Activated naive CD8-positive, alpha-beta T cell (primary cell): Measurements from ENCODE around the gene BYSL.

Source experiments
- H3K27ac Mint-ChIP-seq: one replicate; pipeline ENCODE4 v1.8.0; 2021; ENCODE audit warnings: mixed read lengths
- H3K27me3 Mint-ChIP-seq: one replicate; pipeline ENCODE4 v1.8.0; 2021; ENCODE audit warnings: mixed read lengths
- H3K36me3 Mint-ChIP-seq: one replicate; pipeline ENCODE4 v1.8.0; 2021; ENCODE audit warnings: mixed read lengths
- H3K4me1 Mint-ChIP-seq: one replicate; pipeline ENCODE4 v1.8.0; 2021; ENCODE audit warnings: low read depth, mixed read lengths
- H3K4me3 Mint-ChIP-seq: one replicate; pipeline ENCODE4 v1.8.0; 2021; ENCODE audit warnings: mild to moderate bottlenecking, mixed read lengths
- H3K9me3 Mint-ChIP-seq: one replicate; pipeline ENCODE4 v1.8.0; 2021; ENCODE audit warnings: low read depth, mixed read lengths

Gene BYSL

GRCh38 chr6:41920921-41921711, at the start of gene BYSL, which contains the start of gene MED20:
TSS of gene BYSL (plus strand) at chr6:41921499. CDS start at chr6:41921563, 64 bp downstream.
TSS of gene MED20 (minus strand) at chr6:41921139. CDS start at chr6:41921018, 121 bp downstream.
- Mint-ChIP-seq H3K4me3 (peak within 1 kb of the TSS; percentile 99), H3K36me3 (peaks cover 17% of the 10 kb centered on the region), H3K4me1 (peaks cover 49% of the 10 kb centered on the region), H3K27me3 (no peaks in the 10 kb centered on the region), H3K9me3 (no peaks in the 10 kb centered on the region), H3K27ac (peak within 1 kb of the TSS; percentile 100)

DNA sequence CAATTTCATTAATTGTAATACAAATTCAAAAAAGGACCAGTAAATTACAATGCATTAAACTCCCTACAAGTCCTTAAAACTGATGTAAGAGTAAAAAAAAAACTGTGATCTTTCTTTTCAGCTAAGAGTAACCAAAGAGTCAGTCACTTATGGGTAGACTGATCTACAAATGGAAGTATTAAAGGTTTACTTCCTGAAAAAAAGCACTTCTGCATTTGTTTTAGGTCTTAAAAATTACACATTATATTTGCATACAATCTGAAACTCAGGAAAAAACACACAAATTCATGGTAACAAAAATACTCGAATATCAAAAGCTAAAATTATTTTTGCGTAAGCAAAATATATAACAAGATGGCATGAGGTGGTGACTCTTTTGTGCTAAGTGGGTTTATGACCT, 49.6 kb upstream of the BYSL start:
- H3K27ac Mint-ChIP-seq, result no peak overlapping the region
- H3K4me1 Mint-ChIP-seq, result no peaks in the 10 kb centered on the region
- peaks cover 2% of the 10 kb centered on the region for H3K36me3 Mint-ChIP-seq
- H3K27me3 Mint-ChIP-seq, result no peaks in the 10 kb centered on the region
- no peak overlapping the region for H3K4me3 Mint-ChIP-seq
- H3K9me3 Mint-ChIP-seq, result no peaks in the 10 kb centered on the region

- no peaks in the 10 kb centered on the region for H3K4me1 Mint-ChIP-seq
- H3K27ac Mint-ChIP-seq, result no peak overlapping the region
- no peak overlapping the region for H3K4me3 Mint-ChIP-seq
- H3K9me3 Mint-ChIP-seq, result no peaks in the 10 kb centered on the region
- H3K36me3 Mint-ChIP-seq, result peaks cover 2% of the 10 kb centered on the region
- H3K27me3 Mint-ChIP-seq, result no peaks in the 10 kb centered on the region
Observed at GRCh38 chr6:41872147-41872546, 49.2 kb upstream of the BYSL start.

GRCh38 chr6:41874741-41875140, 46.6 kb upstream of the BYSL start:
- no peak overlapping the region for H3K4me3 Mint-ChIP-seq
- H3K9me3 Mint-ChIP-seq, result no peaks in the 10 kb centered on the region
- no peaks in the 10 kb centered on the region for H3K4me1 Mint-ChIP-seq
- H3K27me3 Mint-ChIP-seq, result no peaks in the 10 kb centered on the region
- H3K27ac Mint-ChIP-seq, result no peak overlapping the region
- no peaks in the 10 kb centered on the region for H3K36me3 Mint-ChIP-seq

GRCh38 chr6:41877051-41877680, 44.1 kb upstream of the BYSL start:
- H3K27ac Mint-ChIP-seq, result no peak overlapping the region
- no peaks in the 10 kb centered on the region for H3K27me3 Mint-ChIP-seq
- H3K4me1 Mint-ChIP-seq, result no peaks in the 10 kb centered on the region
- no peaks in the 10 kb centered on the region for H3K36me3 Mint-ChIP-seq
- H3K4me3 Mint-ChIP-seq, result no peak overlapping the region
- H3K9me3 Mint-ChIP-seq, result no peaks in the 10 kb centered on the region

- Mint-ChIP-seq H3K36me3 (no peaks in the 10 kb centered on the region), H3K4me1 (no peaks in the 10 kb centered on the region), H3K27ac (no peak overlapping the region), H3K27me3 (no peaks in the 10 kb centered on the region), H3K4me3 (no peak overlapping the region), H3K9me3 (no peaks in the 10 kb centered on the region)
Observed at GRCh38 chr6:41878246-41878645, 43.1 kb upstream of the BYSL start.

GRCh38 chr6:41878961-41879405, 42.3 kb upstream of the BYSL start:
- no peaks in the 10 kb centered on the region for H3K27me3 Mint-ChIP-seq
- H3K27ac Mint-ChIP-seq, result no peak overlapping the region
- H3K4me3 Mint-ChIP-seq, result no peak overlapping the region
- H3K9me3 Mint-ChIP-seq, result no peaks in the 10 kb centered on the region
- H3K36me3 Mint-ChIP-seq, result no peaks in the 10 kb centered on the region
- no peaks in the 10 kb centered on the region for H3K4me1 Mint-ChIP-seq

DNA sequence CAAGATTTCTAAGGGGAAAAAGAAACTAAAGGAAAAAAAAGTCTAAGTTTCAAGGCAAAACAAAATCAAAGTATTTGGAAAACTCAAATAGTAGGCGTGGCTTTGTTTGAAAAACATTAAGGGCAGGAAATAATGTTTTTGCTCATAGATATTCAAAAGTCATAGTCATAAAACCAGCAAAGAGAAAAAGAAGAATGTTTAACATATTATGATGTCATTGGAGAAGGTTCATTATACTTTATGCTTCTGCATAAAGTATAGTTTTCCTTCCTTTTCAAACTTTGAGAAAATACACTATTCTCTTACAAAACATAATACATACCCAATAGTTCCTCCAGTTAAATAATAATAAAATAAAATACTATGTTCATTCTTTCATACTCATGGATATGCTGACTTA, 39.8 kb upstream of the BYSL start:
- Mint-ChIP-seq H3K4me1 (no peaks in the 10 kb centered on the region), H3K4me3 (no peak overlapping the region), H3K9me3 (no peaks in the 10 kb centered on the region), H3K27ac (no peak overlapping the region), H3K36me3 (no peaks in the 10 kb centered on the region), H3K27me3 (no peaks in the 10 kb centered on the region)

DNA sequence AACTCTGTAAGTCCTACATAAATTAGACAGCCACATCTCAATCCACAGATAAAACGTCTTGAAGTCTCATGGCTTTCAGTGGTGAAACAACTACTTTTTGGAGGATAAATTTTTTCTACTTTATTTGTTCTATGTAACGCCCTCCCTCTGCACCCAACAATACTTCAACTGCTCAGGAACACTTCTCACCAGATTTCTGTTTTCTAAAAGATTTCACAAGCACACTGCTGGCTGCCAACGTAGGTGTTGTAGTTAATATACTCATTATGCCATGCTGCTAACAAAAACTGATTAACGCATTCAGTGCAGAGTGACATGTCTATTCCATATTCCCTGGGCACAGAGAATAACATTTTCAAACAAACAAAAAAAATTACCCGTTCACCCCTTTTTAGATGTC, 36.3 kb upstream of the BYSL start:
- Mint-ChIP-seq H3K9me3 (no peaks in the 10 kb centered on the region), H3K36me3 (no peaks in the 10 kb centered on the region), H3K4me1 (no peaks in the 10 kb centered on the region), H3K27me3 (no peaks in the 10 kb centered on the region), H3K4me3 (no peak overlapping the region), H3K27ac (no peak overlapping the region)

DNA sequence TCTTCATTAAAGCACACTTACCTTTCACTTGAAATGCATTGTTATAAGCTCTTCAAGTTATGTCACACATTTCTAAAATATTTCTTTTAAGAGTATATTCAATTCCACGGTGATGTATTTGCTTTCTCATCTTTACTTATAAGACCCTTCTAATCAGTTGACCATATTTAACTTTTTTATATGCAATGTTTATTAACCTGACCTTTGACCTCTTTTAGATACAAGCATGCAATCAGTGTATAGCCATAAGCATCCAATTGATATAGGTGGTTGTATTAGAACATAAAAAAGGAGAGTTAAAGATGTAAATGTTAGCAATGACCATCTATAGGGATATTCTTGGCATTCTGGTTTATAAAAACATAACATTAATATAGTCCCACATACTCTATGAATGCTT, 35.4 kb upstream of the BYSL start:
- Mint-ChIP-seq H3K4me3 (no peak overlapping the region), H3K36me3 (no peaks in the 10 kb centered on the region), H3K27me3 (no peaks in the 10 kb centered on the region), H3K27ac (no peak overlapping the region), H3K9me3 (no peaks in the 10 kb centered on the region), H3K4me1 (no peaks in the 10 kb centered on the region)

DNA sequence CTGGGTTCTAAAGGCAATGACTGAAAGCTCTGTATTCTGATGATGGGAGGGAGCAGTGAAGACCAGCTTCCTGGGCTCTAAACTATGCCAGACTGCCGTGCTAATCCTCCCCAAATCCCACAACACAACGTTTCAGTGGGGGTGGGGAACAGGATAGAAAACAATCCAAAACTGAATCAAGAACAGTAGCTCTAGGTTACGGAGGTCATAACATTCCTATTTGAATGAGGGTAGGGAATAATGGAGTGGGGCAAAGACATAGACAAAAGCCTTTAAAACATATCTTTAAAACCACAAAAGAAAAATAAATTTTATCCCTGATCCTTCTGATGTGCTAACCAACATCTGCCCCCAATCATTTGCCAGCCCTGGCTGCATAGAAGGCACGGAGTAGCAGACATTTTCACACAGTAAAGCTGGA, 34.0 kb upstream of the BYSL start:
- Mint-ChIP-seq H3K27ac (no peak overlapping the region), H3K9me3 (no peaks in the 10 kb centered on the region), H3K4me1 (no peaks in the 10 kb centered on the region), H3K36me3 (no peaks in the 10 kb centered on the region), H3K4me3 (no peak overlapping the region), H3K27me3 (no peaks in the 10 kb centered on the region)

DNA sequence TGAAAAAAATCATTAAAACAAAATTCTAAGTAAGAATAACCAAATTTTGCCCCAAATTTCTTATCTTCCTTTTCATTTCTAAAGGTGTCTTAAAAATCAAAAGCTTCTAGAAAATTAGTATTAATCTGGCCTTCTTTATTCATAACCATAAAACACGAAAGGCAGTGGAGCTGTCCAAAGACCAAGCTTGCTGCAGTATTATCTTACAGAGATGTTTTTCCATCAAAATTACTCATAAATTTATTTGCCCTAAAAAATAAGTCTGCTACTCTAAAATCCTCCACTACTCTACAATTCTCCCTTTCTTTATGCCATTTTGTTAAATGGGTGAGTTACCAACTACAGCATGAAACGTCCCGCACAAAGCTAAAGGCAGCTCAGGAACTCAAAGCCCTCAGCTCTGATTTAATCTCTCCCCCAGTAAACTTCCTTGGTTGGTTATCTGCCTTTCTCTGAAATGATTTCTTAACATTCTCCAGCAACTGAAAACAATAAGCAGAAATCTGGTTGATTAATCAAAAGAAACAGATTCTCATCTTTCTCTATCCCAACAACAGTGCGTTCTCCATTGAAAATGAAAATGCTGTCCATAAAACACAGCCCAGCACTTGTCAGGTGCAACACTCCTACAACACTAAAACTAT, 28.3 kb upstream of the BYSL start:
- H3K9me3 Mint-ChIP-seq, result no peaks in the 10 kb centered on the region
- no peak overlapping the region for H3K27ac Mint-ChIP-seq
- H3K36me3 Mint-ChIP-seq, result no peaks in the 10 kb centered on the region
- peaks cover 11% of the 10 kb centered on the region for H3K4me1 Mint-ChIP-seq
- no peaks in the 10 kb centered on the region for H3K27me3 Mint-ChIP-seq
- no peak overlapping the region for H3K4me3 Mint-ChIP-seq

GRCh38 chr6:41894366-41895299, 26.7 kb upstream of the BYSL start:
- H3K27ac Mint-ChIP-seq, result no peak overlapping the region
- H3K4me1 Mint-ChIP-seq, result peaks cover 11% of the 10 kb centered on the region
- H3K36me3 Mint-ChIP-seq, result no peaks in the 10 kb centered on the region
- no peaks in the 10 kb centered on the region for H3K27me3 Mint-ChIP-seq
- H3K4me3 Mint-ChIP-seq, result no peak overlapping the region
- no peaks in the 10 kb centered on the region for H3K9me3 Mint-ChIP-seq

DNA sequence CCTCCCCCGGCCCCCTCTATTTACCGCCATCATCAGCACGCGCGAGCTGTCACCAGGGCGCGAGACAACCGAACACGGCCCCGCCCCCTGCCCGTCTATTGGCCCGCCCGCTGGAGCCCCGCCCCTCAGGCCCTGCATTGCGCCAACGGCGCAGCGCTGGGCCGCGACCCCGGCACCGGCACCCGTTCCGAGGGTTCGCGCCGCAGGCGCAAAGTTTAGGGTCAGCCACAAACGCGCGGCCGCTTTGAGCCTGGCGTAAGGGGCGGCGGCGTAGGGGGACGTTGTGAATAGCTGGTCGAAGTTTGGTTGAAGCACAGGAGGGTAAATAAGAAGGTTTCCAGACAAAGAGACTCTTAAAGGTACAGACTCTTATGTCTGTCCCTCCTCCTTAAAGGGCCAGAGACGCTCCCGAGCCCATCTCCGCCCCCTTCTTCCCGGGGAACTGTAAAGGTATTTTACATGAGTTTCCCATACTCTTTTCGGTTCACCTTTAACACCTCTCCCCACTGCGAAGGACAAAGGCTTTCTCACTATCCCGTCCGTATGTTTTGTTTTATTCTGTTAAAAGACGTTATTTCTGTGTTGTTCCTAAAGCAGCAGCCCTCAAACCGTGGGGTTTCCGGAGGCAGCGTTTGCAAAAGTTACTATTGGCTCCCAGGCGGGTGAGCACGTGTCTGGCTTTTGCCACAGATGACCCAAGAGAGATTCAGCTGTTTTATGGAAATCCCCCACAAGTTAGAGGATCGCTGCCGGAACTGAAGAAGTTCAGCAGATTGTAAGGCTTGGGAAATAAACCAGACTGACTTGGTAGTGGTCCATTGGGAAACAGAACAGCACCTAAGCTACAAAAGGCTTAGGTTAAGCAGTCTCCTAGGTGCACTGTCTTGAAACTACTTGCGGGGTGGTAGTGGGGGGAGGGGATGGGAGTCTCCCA, 25.7 kb upstream of the BYSL start, which contains the start of gene USP49:
Gene USP49, minus strand, starts transcription at position 76 of the 934 bp plus-strand sequence. CDS start 88,392 bp downstream, outside the sequence.
- H3K27ac Mint-ChIP-seq, result peak within 1 kb of the TSS; percentile 96
- peaks cover 11% of the 10 kb centered on the region for H3K4me1 Mint-ChIP-seq
- no peaks in the 10 kb centered on the region for H3K9me3 Mint-ChIP-seq
- no peak within 1 kb of the TSS for H3K4me3 Mint-ChIP-seq
- H3K36me3 Mint-ChIP-seq, result no peaks in the 10 kb centered on the region
- no peaks in the 10 kb centered on the region for H3K27me3 Mint-ChIP-seq
